GM21447 (cell line): Measurements from ENCODE around the gene TCF7L1.
"Not testable (repeated sequence)": the region's sequence is repeated elsewhere in the genome, so short reads cannot be mapped to it uniquely, and the experiment has no call there.

Source experiments
- ATAC-seq: cut with Tn5 transposase; IDR thresholded peaks from one replicate; pipeline ENCODE4 v1.9.1; 2021; ENCODE audit not compliant: unreplicated experiment

TCF7L1 gene, protein sequence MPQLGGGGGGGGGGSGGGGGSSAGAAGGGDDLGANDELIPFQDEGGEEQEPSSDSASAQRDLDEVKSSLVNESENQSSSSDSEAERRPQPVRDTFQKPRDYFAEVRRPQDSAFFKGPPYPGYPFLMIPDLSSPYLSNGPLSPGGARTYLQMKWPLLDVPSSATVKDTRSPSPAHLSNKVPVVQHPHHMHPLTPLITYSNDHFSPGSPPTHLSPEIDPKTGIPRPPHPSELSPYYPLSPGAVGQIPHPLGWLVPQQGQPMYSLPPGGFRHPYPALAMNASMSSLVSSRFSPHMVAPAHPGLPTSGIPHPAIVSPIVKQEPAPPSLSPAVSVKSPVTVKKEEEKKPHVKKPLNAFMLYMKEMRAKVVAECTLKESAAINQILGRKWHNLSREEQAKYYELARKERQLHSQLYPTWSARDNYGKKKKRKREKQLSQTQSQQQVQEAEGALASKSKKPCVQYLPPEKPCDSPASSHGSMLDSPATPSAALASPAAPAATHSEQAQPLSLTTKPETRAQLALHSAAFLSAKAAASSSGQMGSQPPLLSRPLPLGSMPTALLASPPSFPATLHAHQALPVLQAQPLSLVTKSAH

GRCh38 chr2:85132834-85133637, at the start of gene TCF7L1:
TSS of gene TCF7L1 (plus strand) at chr2:85133392. CDS start at chr2:85133685, 293 bp downstream.
- no peak for ATAC-seq

GRCh38 chr2:85085563-85085962, 47.6 kb upstream of the TCF7L1 start:
- no peak for ATAC-seq

GRCh38 chr2:85087541-85087940, 45.7 kb upstream of the TCF7L1 start:
- ATAC-seq = no peak

DNA sequence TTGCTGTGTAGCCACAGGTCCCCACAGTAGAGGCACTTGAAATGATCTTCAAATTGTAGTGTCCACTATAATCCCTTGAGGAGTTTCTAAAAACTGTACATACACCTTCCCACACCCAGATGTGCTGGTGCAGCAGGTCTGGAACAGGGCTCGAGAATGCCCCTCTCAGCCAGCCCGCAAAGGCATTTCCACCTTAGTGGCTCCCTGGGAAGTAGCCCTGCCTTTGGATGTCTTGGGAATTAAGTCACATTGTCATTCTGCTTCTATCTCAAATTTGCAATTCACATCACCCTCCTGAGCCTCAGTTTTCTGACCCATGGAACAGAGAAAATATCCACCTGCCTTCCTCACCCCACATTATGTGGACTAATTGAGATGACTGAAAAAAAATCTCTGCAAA, 44.3 kb upstream of the TCF7L1 start:
- no peak for ATAC-seq

- ATAC-seq = no peak
These were observed 43.6 kb upstream of the TCF7L1 start for GRCh38 chr2:85089585-85089984.

- ATAC-seq = no peak
These were observed 41.4 kb upstream of the TCF7L1 start for GRCh38 chr2:85091838-85092237.

DNA sequence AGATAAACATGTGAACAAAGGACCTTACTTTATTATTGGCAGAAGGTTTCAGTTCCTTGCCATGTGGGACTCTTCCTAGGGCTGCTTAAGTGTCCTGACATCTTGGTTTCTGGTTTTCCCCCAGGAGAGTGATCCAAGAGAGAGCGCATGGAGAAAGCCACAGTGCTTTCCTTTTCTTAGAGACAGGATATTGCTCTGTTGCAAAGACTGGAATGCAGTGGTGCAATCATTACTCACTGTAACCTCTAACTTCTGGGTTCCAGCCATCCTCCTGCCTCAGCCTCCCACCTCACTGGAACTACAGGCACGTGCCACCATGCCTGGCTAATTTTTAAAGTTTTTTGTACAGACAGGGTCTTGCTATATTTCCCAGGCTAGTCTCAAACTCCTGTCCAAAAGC, 38.1 kb upstream of the TCF7L1 start:
- no peak for ATAC-seq

DNA sequence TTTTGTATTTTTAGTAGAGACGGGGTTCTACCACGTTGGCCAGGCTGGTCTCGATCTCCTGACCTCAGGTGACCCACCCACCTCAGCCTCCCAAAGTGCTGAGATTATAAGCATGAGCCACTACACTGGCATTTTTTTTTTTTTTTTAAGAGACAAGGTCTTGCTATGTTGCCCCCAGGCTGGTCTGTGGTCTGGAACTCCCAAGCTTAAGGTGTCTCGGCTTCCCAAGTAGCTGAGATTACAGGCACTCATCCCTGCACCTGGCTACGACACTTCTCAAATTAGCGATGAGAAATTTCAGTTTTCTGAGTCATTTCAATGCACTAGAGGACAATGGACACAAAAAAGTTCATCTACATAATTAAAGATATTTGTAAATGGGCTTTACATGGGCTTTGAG, 36.6 kb upstream of the TCF7L1 start:
- no peak for ATAC-seq

DNA sequence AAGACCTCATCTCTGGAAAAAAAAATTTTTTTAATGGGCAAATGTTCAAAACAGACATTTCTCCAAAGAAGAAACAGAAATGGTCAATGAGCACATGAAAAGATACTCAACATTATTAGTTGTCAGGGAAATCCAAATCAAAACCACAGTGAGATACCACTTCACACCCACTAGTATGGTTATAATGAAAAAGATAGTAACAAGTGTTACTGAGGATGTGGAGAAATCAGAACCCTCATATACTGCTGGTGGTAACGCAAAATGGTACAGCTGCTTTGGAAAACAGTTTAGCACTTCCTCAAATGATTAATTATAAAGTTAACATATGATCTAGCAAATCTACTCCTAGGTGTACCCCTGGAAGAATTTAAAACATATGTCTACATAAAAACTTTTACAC, 29.0 kb upstream of the TCF7L1 start:
- no peak for ATAC-seq

- no peak for ATAC-seq
These were observed 26.6 kb upstream of the TCF7L1 start for GRCh38 chr2:85106489-85107180.

- ATAC-seq = no peak
These were observed 22.1 kb upstream of the TCF7L1 start for GRCh38 chr2:85110991-85111560.

DNA sequence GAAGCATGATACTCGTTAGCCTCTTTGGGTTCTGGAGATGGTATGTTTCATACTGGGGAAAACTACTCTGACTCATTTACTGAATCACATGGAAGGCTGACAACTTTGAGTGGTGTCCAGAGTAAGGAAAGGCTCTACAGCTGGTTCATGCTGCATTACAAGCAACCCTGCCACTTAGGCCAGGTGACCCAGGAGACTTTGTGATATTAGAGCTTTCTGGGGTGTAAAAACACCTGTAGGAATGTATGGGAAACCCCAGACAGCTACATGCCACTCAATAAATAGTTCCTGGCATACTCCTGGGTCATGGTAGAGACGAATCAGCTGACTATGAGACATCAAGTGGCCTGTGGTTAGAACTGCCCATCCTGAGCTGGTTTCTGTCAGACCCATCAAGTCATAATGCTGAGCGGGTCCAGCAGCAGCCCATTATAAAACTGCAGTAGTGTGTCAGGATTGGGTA, 21.3 kb upstream of the TCF7L1 start:
- no peak for ATAC-seq

DNA sequence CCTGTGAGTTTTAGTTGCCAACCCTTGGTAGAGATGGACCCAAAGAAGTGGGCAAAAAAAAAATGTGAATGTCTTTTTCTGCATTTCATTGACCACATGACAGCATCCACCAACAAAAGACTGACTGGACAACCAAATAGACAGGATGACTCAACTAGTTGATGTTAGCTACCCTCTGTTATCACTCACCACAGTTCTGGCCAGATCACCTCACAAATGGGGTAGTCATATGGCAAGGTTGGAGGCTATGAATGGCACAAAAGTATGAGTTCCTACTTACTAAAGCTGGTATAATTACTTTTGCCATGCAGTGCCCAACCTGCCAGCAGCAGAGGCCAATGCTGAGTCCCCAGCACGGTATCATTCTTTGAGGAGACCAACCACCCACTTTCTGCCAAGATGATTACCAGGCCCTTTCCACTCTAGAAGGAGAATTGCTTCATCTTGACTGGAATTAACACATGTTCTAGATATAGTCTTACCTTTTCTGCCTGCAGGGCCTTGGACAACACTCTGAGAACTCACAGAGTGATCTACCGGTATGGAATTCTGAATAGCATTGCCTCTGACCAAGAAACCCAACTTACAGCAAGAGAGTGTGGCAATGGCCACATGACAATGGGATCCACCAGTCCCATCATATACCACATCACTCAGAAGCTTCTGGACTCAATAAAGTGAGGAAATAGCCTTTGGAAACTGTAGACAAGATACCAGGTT, 20.1 kb upstream of the TCF7L1 start:
- ATAC-seq = no peak

DNA sequence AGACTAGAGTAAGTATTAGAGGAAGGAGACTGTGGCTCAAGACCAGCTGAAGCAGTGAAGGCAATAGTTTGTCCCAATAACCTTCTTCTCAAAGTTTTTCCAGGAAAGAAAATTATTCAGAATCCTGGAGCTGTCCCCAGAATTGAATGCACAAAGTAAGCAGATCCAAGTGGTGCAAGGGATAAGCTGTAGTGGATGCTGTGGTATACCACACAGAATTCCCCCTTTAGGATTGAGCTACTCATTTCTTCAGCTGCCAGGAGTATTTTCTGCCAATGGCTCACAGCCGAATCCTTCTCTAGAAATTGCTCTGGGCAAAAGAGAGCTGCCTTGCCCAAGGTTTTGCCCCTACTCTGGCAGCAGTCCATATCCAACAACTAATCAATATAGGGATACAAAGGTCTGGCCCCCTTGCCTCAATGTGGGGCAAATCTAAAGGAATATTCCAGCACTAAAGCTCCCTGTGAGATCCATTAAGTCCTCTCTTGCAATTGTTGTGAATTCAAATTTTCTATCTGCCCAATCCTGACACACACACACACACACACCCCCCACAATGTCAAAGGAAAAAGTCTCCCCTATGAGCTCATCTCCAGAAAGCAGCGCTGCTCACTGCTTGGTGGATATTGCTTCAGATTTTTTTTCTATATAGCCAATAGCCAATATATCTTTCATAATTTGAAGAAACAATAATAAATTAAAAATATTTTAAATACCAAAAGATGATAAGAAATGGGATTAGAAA, 18.4 kb upstream of the TCF7L1 start:
- ATAC-seq = no peak

GRCh38 chr2:85116207-85116606, 17.0 kb upstream of the TCF7L1 start:
- ATAC-seq = no peak

DNA sequence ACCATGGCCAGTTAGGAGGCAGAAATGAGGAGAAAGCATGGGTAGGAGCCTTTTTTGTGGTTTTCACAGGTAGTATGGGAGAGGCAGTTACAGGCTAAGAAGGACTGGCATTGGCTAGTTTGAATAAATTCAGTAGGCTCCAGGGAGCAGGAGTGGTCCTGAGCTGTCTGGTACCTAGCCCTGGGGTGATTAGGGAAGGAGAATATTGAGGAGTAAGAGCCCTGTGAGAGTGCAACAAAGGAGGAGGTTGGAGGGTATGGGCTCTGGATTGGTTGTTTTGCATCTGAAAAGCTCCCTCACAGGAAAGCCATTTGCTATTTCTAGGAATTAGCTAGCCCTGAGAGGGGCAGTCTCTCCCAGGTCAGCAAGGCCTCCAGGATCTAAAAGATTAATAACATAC, 13.3 kb upstream of the TCF7L1 start:
- ATAC-seq = no peak

DNA sequence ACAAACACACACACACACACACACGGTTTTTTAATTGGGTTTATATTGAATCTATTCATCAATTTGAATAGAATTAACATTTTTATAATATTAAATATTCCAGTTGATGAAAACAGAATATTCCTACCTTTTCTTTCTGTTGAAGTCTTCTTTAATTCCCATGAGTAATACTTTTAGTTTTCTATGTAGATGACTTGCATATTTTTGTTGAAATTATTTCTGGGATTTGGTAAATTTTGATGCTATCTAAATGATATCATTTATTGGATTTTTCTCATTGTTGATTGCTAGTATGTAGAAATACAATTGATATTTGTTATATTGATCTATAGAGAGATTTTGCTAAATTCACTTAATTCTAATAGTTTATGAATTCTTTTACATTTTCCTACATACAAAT, 12.8 kb upstream of the TCF7L1 start:
- no peak for ATAC-seq

DNA sequence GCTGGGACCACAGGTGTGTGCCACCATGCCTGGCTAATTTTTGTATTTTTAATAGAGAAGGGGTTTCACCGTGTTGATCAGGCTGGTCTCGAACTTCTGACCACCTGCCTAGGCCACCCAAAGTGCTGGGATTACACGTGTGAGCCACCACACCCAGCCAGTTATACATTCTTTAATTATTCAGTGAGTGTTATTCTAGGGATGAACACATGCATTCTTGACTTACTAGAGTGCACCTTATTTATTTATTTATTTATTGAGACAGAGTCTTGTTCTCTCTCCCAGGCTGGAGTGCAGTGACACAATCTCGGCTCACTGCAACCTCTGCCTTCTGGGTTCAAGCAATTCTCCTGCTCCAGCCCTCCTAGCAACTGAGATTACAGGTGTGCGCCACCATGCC, 6.7 kb upstream of the TCF7L1 start:
- not testable (repeated sequence) for ATAC-seq

- ATAC-seq = no peak
These were observed 3.3 kb upstream of the TCF7L1 start for GRCh38 chr2:85129861-85130260.

DNA sequence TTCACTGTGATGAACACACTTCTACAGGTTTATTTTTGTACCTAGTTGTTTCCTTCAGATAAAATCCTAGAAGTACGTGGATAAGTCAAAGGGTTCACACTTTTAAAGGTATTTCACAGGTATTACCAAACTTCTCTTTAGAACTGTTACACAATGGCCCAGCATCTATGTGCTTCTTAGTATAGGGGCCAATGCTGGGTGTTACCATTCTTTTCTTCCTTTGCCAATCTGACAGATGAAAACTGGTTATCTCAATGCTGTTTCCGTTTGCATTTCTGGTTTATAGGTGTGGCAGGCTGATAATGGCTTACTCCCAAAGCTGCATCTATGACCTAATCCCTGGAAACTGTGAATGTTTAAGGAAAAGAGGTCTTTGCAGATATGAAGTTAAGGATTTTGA, 2.8 kb upstream of the TCF7L1 start:
- ATAC-seq = no peak
